Fibroblast of lung (primary cell): ENCODE data around the gene DOCK7. TPM values are rescaled to one million over a fixed set of nuclear protein-coding genes. Genes with fewer than 3 reads are reported as not detected.

ENCODE experiments used
- DNase-seq, 2 donors: peaks; one replicate each; pipeline versions ENCODE4 v3.0.0 to v3.0.0-alpha.2; 2010; ENCODE audit warnings: low read depth in 2 of 2
- H2AFZ ChIP-seq: 2 replicates; pipeline ENCODE4 v1.5.1; 2012; ENCODE audit warnings: low read length, control low read depth, inconsistent platforms
- H3K27ac ChIP-seq: 2 replicates; pipeline ENCODE4 v1.5.1; 2011; ENCODE audit warnings: low read length, control low read depth; ENCODE audit not compliant: insufficient read depth
- H3K27me3 ChIP-seq: 2 replicates; pipeline ENCODE4 v1.5.1; 2011; ENCODE audit warnings: mild to moderate bottlenecking, low read length; ENCODE audit not compliant: control insufficient read depth, insufficient read depth
- H3K36me3 ChIP-seq: 2 replicates; pipeline ENCODE4 v1.5.1; 2011; ENCODE audit warnings: low read length; ENCODE audit not compliant: control insufficient read depth, insufficient read depth
- H3K4me1 ChIP-seq: 2 replicates; pipeline ENCODE4 v1.5.1; 2011; ENCODE audit warnings: low read length; ENCODE audit not compliant: control insufficient read depth, insufficient read depth; ENCODE audit errors: extremely low read depth
- H3K4me2 ChIP-seq: 2 replicates; pipeline ENCODE4 v1.5.1; 2011; ENCODE audit warnings: low read length, control low read depth; ENCODE audit not compliant: insufficient read depth; ENCODE audit errors: extremely low read depth
- H3K4me3 ChIP-seq, 4 experiments: fragments of 200-600 bp in 1 of 4; sonication (generic) in 1 of 4; replicated peaks in 1 of 4; 2 replicates each; pipeline ENCODE4 v1.5.1; 2011 to 2016; ENCODE audit warnings: low read length in 4 of 4, low read depth in 3 of 4, mild to moderate bottlenecking in 3 of 4, control low read depth in 2 of 4, inconsistent platforms in 1 of 4, mixed read lengths in 1 of 4; ENCODE audit not compliant: insufficient read depth in 1 of 4; ENCODE audit errors: control extremely low read depth in 1 of 4
- H3K79me2 ChIP-seq: 2 replicates; pipeline ENCODE4 v1.5.1; 2012; ENCODE audit warnings: mild to moderate bottlenecking, low read length, inconsistent platforms; ENCODE audit not compliant: control insufficient read depth, insufficient read depth
- H3K9ac ChIP-seq: 2 replicates; pipeline ENCODE4 v1.5.1; 2011; ENCODE audit warnings: mild to moderate bottlenecking, low read length, control low read depth; ENCODE audit not compliant: insufficient read depth
- H3K9me3 ChIP-seq: 2 replicates; pipeline ENCODE4 v1.5.1; 2012; ENCODE audit warnings: low read depth, low read length; ENCODE audit not compliant: control insufficient read depth, insufficient read depth
- H4K20me1 ChIP-seq: 2 replicates; pipeline ENCODE4 v1.5.1; 2011; ENCODE audit warnings: low read length; ENCODE audit not compliant: control insufficient read depth, insufficient read depth; ENCODE audit errors: extremely low read depth
- EZH2 ChIP-seq: IDR thresholded peaks from 2 replicates; pipeline ENCODE4 v1.5.1; 2012; ENCODE audit warnings: low read length, control low read depth, mild to moderate bottlenecking; ENCODE audit errors: missing control alignments
- polyA plus RNA-seq, 2 donors: library from polyadenylated mRNA; depleted of rRNA in 1 of 2; stranded (reverse) in 1 of 2; unstranded in 1 of 2; fragments of >200 nt; gene quantifications; 2 replicates each; pipeline ENCODE4 v1.2.1, GENCODE V29; 2011 to 2012; ENCODE audit warnings: missing spikeins in 1 of 2
- total RNA-seq: library from RNA; depleted of rRNA; stranded (reverse); fragments of >200 nt; gene quantifications from 2 replicates; pipeline ENCODE4 v1.2.1, GENCODE V29; 2014
- TF ChIP-seq, protein P1 (sequence below), 2 donors: IDR thresholded peaks in 1 of 2; conservative IDR thresholded peaks in 1 of 2; 1 replicate in 1 of 2; 2 replicates in 1 of 2; pipeline ENCODE4 v1.5.1; 2011 to 2012; ENCODE audit warnings: low read length in 2 of 2, control low read depth in 1 of 2, inconsistent platforms in 1 of 2, low read depth in 1 of 2, mild to moderate bottlenecking in 1 of 2

DOCK7 gene
- total and polyA plus RNA-seq, 2 donors (not counting 1 experiment from before 2014, with no cell fraction given): 66.5 to 153 TPM

DNA sequence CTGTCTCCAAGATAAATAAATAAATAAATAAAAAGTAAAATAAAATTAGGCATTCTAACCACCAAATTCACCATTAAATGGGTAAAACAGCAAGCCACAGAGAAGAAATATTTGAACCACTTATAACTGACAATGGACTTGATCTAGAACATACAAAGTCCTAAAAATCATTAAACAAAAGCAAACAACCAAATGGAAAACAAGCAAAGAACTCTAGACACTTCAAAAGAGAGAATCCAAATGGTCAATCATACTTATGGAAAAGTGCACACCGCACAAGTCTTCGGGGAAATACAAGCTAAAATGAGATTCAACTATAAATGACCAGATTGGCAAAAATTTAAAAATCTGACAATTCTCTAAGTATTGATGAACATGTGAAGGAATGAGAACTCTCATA is 164.3 kb downstream of the DOCK7 start:
- Histone ChIP-seq H3K4me3 (no peak overlapping the region), H3K27ac (no peak overlapping the region), H2AFZ (no peak overlapping the region), H3K36me3 (no peaks in the 10 kb centered on the region), H3K9ac (no peak overlapping the region), H3K79me2 (no peaks in the 10 kb centered on the region), H3K4me2 (no peak overlapping the region), H4K20me1 (no peaks in the 10 kb centered on the region), H3K9me3 (no peaks in the 10 kb centered on the region), H3K4me1 (no peaks in the 10 kb centered on the region), H3K27me3 (no peaks in the 10 kb centered on the region)
- DNase-seq: no peak
- TF ChIP-seq, protein P1, sequence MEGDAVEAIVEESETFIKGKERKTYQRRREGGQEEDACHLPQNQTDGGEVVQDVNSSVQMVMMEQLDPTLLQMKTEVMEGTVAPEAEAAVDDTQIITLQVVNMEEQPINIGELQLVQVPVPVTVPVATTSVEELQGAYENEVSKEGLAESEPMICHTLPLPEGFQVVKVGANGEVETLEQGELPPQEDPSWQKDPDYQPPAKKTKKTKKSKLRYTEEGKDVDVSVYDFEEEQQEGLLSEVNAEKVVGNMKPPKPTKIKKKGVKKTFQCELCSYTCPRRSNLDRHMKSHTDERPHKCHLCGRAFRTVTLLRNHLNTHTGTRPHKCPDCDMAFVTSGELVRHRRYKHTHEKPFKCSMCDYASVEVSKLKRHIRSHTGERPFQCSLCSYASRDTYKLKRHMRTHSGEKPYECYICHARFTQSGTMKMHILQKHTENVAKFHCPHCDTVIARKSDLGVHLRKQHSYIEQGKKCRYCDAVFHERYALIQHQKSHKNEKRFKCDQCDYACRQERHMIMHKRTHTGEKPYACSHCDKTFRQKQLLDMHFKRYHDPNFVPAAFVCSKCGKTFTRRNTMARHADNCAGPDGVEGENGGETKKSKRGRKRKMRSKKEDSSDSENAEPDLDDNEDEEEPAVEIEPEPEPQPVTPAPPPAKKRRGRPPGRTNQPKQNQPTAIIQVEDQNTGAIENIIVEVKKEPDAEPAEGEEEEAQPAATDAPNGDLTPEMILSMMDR (conservative IDR thresholded peaks at IDR 0.05 in 1 of 2, IDR thresholded peaks at IDR 0.05 in 1 of 2; ENCODE audit: low read depth in 1 of 2, low read length in 2 of 2): no peak
- no peak for TF ChIP-seq EZH2

DNA sequence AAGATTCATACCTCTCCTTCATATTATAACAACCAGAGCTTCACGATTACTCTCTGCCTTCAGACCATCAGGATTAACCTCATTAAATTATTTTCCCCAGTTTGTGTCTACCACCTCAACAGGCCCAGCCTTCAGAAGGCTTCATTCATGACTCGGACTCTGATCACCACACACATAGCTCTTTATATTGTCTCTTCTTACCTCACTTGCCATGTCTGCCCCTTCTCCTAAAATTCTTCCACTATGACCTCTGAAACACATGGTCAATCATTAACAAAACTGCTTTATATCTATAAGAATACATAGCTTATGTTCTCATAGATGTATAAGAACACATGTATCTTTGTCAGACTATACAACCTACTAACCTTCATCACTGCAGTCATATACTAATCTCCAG is 171.6 kb downstream of the DOCK7 start:
- TF ChIP-seq, protein P1 (conservative IDR thresholded peaks at IDR 0.05 in 1 of 2, IDR thresholded peaks at IDR 0.05 in 1 of 2; ENCODE audit: low read depth in 1 of 2, low read length in 2 of 2): no peak
- TF ChIP-seq EZH2: no peak
- Histone ChIP-seq H3K9me3 (no peaks in the 10 kb centered on the region), H4K20me1 (no peaks in the 10 kb centered on the region), H3K36me3 (no peaks in the 10 kb centered on the region), H3K79me2 (no peaks in the 10 kb centered on the region), H3K9ac (no peak overlapping the region), H3K4me2 (no peak overlapping the region), H3K4me3 (no peak overlapping the region), H2AFZ (no peak overlapping the region), H3K27ac (no peak overlapping the region), H3K27me3 (no peaks in the 10 kb centered on the region), H3K4me1 (no peaks in the 10 kb centered on the region)
- no peak for DNase-seq

DNA sequence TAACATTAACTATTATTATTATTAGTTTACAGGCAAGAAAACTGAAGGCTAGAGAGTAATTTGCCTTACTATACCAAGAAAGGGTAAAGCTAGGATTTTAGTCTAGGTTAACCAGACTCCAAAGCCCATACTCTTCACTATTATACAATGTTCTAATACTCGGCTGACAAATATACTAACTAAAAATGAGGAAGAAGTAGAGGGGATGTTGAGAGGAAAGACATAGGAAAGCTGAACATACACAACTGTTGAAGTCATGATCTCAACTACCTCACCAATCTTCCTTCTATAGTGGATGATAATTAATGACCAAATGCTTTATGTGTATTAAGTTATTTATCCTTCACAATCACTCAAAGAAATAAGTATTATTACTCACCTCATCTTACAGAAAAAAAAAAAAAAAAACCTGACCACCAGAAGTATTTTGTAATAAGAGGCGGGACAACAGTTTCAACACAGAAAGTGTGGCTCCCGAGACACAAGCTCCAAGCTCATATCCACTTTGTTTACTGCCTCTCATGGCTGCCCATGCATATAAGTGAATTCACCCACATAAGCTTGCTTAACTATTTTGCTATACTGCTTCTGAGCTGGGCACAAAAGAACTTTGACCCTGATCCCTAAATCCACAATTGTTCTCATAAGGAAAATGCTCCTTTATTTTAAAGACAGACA is 173.3 kb downstream of the DOCK7 start:
- Histone ChIP-seq H3K79me2 (no peaks in the 10 kb centered on the region), H3K27ac (no peak overlapping the region), H3K4me1 (no peaks in the 10 kb centered on the region), H4K20me1 (no peaks in the 10 kb centered on the region), H3K4me3 (no peak overlapping the region), H3K36me3 (peaks cover 1% of the 10 kb centered on the region), H3K9me3 (no peaks in the 10 kb centered on the region), H3K27me3 (no peaks in the 10 kb centered on the region), H2AFZ (no peak overlapping the region), H3K9ac (no peak overlapping the region), H3K4me2 (no peak overlapping the region)
- no peak for TF ChIP-seq EZH2
- TF ChIP-seq, protein P1 (conservative IDR thresholded peaks at IDR 0.05 in 1 of 2, IDR thresholded peaks at IDR 0.05 in 1 of 2; ENCODE audit: low read depth in 1 of 2, low read length in 2 of 2): no peak
- DNase-seq: peak in 1 of 2 donors; percentile 48
